T-helper 1 cell treated with Interleukin-12 subunit alpha and Interleukin-12 subunit beta and Interleukin-4 antibody, amounts not matched to agents 30 ng/mL and 1 ng/mL, for 36 hours (primary cell): ENCODE measurements around the gene MFAP3. TPM values are rescaled to one million over a fixed set of nuclear protein-coding genes. Genes with fewer than 3 reads are reported as not detected.

ENCODE experiments used
- intact Hi-C: fragments of 100-400 bp; cut with micrococcal nuclease; formaldehyde crosslinking; loops from one replicate; pipeline ENCODE4 v1.15.1; 2024
- total RNA-seq: library from RNA; stranded (reverse); gene quantifications from 2 replicates; pipeline ENCODE4 v1.2.3, GENCODE V29; 2022

Gene MFAP3
- total RNA-seq, 1 donor from 2014 or later, result 30.4 TPM

GRCh38 chr5:154049636-154050035 is 10.9 kb downstream of the MFAP3 start:
- intact Hi-C loops, result no loop called here

GRCh38 chr5:154053468-154053867 is 14.7 kb downstream of the MFAP3 start:
- intact Hi-C loops, result no loop called here

- intact Hi-C loops, result no loop called here
These were observed 16.4 kb downstream of the MFAP3 start for GRCh38 chr5:154055201-154055600.

GRCh38 chr5:154058055-154059038 is 19.6 kb downstream of the MFAP3 start:
- intact Hi-C loops, result no loop called here

DNA sequence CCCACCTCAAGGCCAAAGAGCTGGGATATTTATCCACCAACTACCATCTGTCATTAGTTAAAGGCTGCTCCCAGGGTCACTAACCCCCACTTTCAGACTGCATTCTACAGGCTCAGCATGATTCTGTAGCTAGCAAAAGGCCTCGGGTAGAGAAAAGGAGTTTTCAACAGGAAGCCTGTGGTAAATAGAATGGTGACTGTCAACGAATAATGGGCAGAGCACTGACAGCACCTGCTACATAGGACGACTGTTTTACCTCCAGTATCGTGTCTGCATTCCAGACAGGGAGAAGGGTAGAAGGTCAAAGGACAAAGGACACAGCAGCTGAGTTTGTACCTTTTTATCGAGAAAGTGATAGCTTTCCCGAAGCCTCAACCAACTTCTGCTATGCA is 20.3 kb downstream of the MFAP3 start:
- intact Hi-C loops, result no loop called here

DNA sequence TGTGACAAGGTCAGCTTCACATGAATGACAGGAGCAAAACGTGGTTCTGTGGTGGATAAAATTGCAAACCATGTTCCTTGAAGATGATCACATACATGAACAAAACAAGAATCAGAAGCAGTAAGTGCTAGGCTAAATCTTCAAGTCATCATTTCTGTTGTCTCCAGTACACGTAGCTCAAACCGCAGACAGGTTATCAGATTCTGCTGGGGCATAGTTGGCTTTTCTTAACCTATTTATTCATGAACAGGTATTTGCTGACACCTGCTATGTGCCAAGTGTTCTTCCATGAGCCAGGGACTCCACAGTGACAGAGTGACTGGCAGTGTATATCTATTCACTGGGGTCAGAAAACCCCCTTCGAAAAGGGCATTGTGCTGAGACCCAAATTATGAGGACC is 20.8 kb downstream of the MFAP3 start:
- intact Hi-C loops, result no loop called here

DNA sequence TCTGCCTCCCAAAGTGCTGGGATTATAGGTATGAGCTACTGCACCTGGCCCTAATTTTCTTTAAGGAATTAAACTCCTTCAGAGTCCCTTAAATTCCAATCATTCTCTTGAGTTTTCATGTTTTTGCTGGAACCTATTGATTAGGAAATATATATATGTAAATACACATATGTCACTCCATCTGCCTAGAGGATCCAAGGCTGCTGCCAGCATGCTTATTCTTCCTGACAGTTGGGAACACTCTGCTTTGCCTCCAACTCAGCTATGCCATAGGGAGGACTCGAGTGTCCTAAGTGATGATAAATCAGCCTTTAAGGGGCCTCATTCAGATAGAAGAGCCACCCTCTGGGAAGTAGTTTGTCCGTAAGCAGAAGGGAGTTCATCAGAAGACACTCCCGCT is 21.8 kb downstream of the MFAP3 start:
- intact Hi-C loops, result no loop called here

GRCh38 chr5:154063372-154063771 is 24.6 kb downstream of the MFAP3 start:
- intact Hi-C loops, result no loop called here

DNA sequence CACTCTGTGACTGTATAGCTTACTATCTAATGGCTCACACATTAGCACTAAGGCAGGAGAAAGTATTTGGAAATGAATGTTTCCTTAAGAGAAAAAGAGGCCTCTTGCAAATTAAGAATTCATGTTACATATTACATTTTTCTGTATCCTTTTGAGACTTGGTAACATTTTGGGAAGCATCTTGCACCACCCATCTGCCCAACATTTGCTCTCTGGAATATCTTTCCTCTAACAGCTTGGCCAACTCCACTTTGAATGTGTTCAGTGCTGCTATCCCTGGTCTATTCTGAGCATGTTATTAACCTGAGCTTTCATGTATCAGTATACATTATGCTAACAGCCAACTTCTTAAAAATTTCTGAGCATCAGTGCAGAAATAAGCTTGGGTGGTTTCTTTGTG is 27.2 kb downstream of the MFAP3 start:
- intact Hi-C loops, result no loop called here

GRCh38 chr5:154069854-154070253 is 31.1 kb downstream of the MFAP3 start:
- intact Hi-C loops, result loop anchor here (5.0 to 10.0 kb wide), 3 partner anchors 685 to 1538 kb away; partner anchors contain the start of genes CNOT8 and LARP1

GRCh38 chr5:154071799-154072413 is 33.1 kb downstream of the MFAP3 start:
- intact Hi-C loops, result loop anchor here (1.0 to 10.0 kb wide), 15 partner anchors 15 to 1540 kb away; partner anchors contain the start of genes CNOT8, FAM114A2, GALNT10 and LARP1

- intact Hi-C loops, result loop anchor here (1.0 to 10.0 kb wide), 15 partner anchors 15 to 1540 kb away; partner anchors contain the start of genes CNOT8, FAM114A2, GALNT10 and LARP1
These were observed 33.8 kb downstream of the MFAP3 start for GRCh38 chr5:154072414-154073171.

GRCh38 chr5:154076240-154076922 is 37.6 kb downstream of the MFAP3 start:
- intact Hi-C loops, result loop anchor here (10.0 kb wide), 1 partner anchor 678 kb away; the partner anchor contains the start of gene LARP1

- intact Hi-C loops, result loop anchor here (10.0 kb wide), 1 partner anchor 677 kb away; the partner anchor contains the start of gene LARP1
These were observed 38.9 kb downstream of the MFAP3 start for GRCh38 chr5:154077696-154078095.

- intact Hi-C loops, result loop anchor here (10.0 kb wide), 1 partner anchor 677 kb away; the partner anchor contains the start of gene LARP1
These were observed 39.5 kb downstream of the MFAP3 start for GRCh38 chr5:154078272-154078671.

DNA sequence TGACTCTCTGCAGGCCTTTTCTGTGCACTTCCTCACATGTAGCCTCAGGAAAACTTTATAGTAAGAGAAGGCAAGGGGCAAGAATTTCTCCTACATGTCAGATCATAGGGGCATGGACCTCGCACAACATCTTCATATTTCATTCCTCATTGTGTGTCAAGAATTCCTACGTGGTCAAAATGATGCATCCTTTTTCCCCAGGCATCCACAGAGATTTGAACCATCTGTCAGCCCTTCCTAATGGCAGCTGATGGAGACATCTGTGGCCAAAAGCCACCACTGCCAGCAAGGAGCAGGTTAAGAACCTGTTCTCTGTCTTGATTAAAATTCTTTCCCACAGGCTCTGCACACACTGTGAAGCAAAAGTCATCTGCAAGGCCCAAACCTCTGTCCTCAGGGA is 42.5 kb downstream of the MFAP3 start:
- intact Hi-C loops, result no loop called here

DNA sequence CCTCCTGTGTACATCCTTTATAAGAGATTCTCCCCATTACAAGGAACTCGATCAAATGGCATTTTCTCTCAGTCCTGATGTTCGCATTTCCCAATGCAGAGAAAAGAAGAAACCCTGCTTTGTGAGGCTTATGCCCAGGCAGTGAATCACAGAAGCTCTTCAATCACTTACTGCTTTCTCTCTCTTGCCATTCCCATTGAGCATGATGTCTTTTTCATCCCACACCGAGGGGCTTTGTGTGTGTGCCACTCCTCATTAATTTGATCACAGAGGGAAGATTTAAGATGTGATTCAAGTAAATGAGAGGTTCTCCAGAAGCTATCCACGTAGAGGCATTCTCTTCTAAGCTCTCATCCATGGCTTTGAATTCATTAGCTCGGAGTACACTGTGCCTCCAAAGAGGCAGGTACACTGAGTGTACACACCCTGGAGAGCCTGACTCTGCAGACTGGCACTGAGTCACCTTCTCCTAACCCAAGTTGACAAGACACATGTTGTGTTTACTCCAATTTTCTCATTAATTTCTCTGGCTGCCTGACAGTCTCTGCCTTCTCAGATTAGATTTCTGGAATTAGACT is 45.4 kb downstream of the MFAP3 start:
- intact Hi-C loops, result no loop called here

GRCh38 chr5:154086146-154086545 is 47.4 kb downstream of the MFAP3 start:
- intact Hi-C loops, result no loop called here

DNA sequence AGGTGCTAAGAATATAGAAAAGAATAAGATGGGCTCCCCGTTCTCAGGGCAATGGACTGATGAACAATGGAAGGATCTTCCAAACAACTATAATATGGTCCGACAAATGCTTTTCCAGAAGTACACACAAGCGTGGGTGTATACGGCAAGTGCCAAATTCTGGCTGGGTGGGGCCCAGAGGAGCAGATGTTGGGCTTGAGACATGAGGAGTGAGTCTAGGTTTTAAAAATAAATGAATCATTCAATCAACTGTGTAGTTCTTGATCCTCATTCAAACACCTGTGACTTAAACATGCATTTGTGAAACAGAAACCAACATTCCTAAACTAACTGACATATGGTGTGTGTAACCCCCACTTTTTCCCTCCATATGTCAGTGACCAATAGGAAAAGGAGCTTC is 47.9 kb downstream of the MFAP3 start:
- intact Hi-C loops, result loop anchor here (1.0 kb wide), 1 partner anchor 14 kb away; no protein-coding TSS in a partner anchor

GRCh38 chr5:154087260-154087659 is 48.5 kb downstream of the MFAP3 start:
- intact Hi-C loops, result loop anchor here (1.0 kb wide), 1 partner anchor 15 kb away; no protein-coding TSS in a partner anchor
